A549 (cell line): ENCODE measurements around the gene GINS3. TPM values are rescaled to one million over a fixed set of nuclear protein-coding genes. Genes with fewer than 3 reads are reported as not detected.
"Not testable (repeated sequence)": the region's sequence is repeated elsewhere in the genome, so short reads cannot be mapped to it uniquely, and the experiment has no call there.

ENCODE experiments used
- ATAC-seq, 2 experiments: fragments of 200-7000 bp in 1 of 2; fragments of >200 bp in 1 of 2; cut with Nextera tagmentation in 1 of 2; cut with Tn5 transposase in 1 of 2; 3 replicates each; pipeline versions ENCODE4 v1.8.0 to v1.9.1; 2018 to 2020; ENCODE audit warnings: mild to moderate bottlenecking in 1 of 2, moderate library complexity in 1 of 2
- CTCF ChIA-PET: fragments of 300-600 bp; sonication (Branson Sonifier 250); formaldehyde crosslinking; extraction: SDS; loops from one replicate; lab custom pipeline; 2021; ENCODE audit warnings: antibody characterized with exemption, inconsistent platforms; lab: Yijun Ruan, JAX
- POLR2A ChIA-PET: fragments of 350-600 bp; formaldehyde crosslinking; extraction: SDS; loops from one replicate; lab custom pipeline; 2021; ENCODE audit warnings: antibody characterized with exemption, inconsistent platforms; lab: Yijun Ruan, JAX
- DNase-seq, 2 experiments: peaks; one replicate each; pipeline versions ENCODE4 v3.0.0 to v3.0.0-alpha.2; 2011 to 2016; ENCODE audit warnings: low read depth in 1 of 2, low spot score in 1 of 2
- FAIRE-seq: peaks from 2 replicates; lab custom pipeline; 2011; peaks lifted over from hg19 to GRCh38; lab: Jason Lieb, UNC
- H3K27ac ChIP-seq, 2 experiments: fragments of >200 bp; sonication (Bioruptor Twin); formaldehyde crosslinking; 3 replicates each; pipeline ENCODE4 v1.5.1; 2016 to 2017
- H3K4me1 ChIP-seq: fragments of >200 bp; sonication (Bioruptor Twin); formaldehyde crosslinking; 3 replicates; pipeline ENCODE4 v1.6.1; 2016
- H3K4me2 ChIP-seq: fragments of >200 bp; sonication (Bioruptor Twin); formaldehyde crosslinking; 3 replicates; pipeline ENCODE4 v1.6.1; 2016
- H3K4me3 ChIP-seq: fragments of >200 bp; sonication (Bioruptor Twin); formaldehyde crosslinking; 3 replicates; pipeline ENCODE4 v1.5.1; 2016
- H3K9me3 ChIP-seq: fragments of >200 bp; sonication (Bioruptor Twin); formaldehyde crosslinking; 3 replicates; pipeline ENCODE4 v1.6.1; 2016
- FOSB ChIP-seq: fragments of 250-450 bp; sonication (Bioruptor Pico); IDR thresholded peaks from 2 replicates; pipeline ENCODE4 v1.5.0; 2020; ENCODE audit warnings: mild to moderate bottlenecking, moderate library complexity
- FOXS1 ChIP-seq: fragments of 250-450 bp; sonication (Bioruptor Pico); IDR thresholded peaks from 2 replicates; pipeline ENCODE4 v1.5.0; 2020; ENCODE audit warnings: mild to moderate bottlenecking, moderate library complexity
- GATA3 ChIP-seq: IDR thresholded peaks from 2 replicates; pipeline ENCODE4 v1.6.1; 2012; ENCODE audit warnings: borderline replicate concordance
- HEYL ChIP-seq: fragments of 250-450 bp; sonication (Bioruptor Pico); IDR thresholded peaks from 2 replicates; pipeline ENCODE4 v1.8.0; 2021; ENCODE audit warnings: mild to moderate bottlenecking, moderate library complexity
- HOXA7 ChIP-seq: fragments of 250-450 bp; sonication (Bioruptor Pico); IDR thresholded peaks from 2 replicates; pipeline ENCODE4 v1.5.0; 2020; ENCODE audit warnings: mild to moderate bottlenecking, moderate library complexity
- HOXB13 ChIP-seq: fragments of 250-450 bp; sonication (Bioruptor Pico); IDR thresholded peaks from 2 replicates; pipeline ENCODE4 v1.5.0; 2020; ENCODE audit warnings: low read depth, mild to moderate bottlenecking, moderate library complexity
- JUNB ChIP-seq: fragments of >200 bp; sonication (Bioruptor Twin); formaldehyde crosslinking; IDR thresholded peaks from 2 replicates; pipeline ENCODE4 v1.6.1; 2016
- MAFK ChIP-seq: fragments of 450-650 bp; IDR thresholded peaks from 2 replicates; pipeline ENCODE4 v1.6.1; 2014; ENCODE audit not compliant: partially characterized antibody
- MAX ChIP-seq: IDR thresholded peaks from 2 replicates; pipeline ENCODE4 v1.6.1; 2012
- MAZ ChIP-seq: fragments of 150-350 bp; IDR thresholded peaks from 2 replicates; pipeline ENCODE4 v1.6.1; 2014; ENCODE audit warnings: antibody characterized with exemption, low read depth, low read length, borderline replicate concordance
- MYC ChIP-seq: IDR thresholded peaks from 2 replicates; pipeline ENCODE4 v1.6.1; 2012; ENCODE audit warnings: mild to moderate bottlenecking, inconsistent platforms, low read length, improper control_type of control experiment, borderline replicate concordance
- NFE2L2 ChIP-seq: fragments of 150-350 bp; conservative IDR thresholded peaks from 2 replicates; pipeline ENCODE4 v1.6.1; 2014; ENCODE audit warnings: low read length
- PHF8 ChIP-seq: fragments of 200-600 bp; sonication (generic); IDR thresholded peaks from 2 replicates; pipeline ENCODE4 v1.6.1; 2016; ENCODE audit warnings: low read depth, mild to moderate bottlenecking, antibody characterized with exemption, moderate library complexity, borderline replicate concordance
- POLR2AphosphoS2 ChIP-seq: conservative IDR thresholded peaks from 2 replicates; pipeline ENCODE4 v1.6.1; 2012; ENCODE audit warnings: low read length, improper control_type of control experiment, inconsistent platforms
- RARB ChIP-seq: fragments of 250-450 bp; sonication (Bioruptor Pico); IDR thresholded peaks from 2 replicates; pipeline ENCODE4 v1.8.0; 2021; ENCODE audit warnings: mild to moderate bottlenecking, moderate library complexity
- RNF2 ChIP-seq: fragments of 200-600 bp; sonication (generic); IDR thresholded peaks from 2 replicates; pipeline ENCODE4 v1.6.1; 2016; ENCODE audit warnings: low read depth, mild to moderate bottlenecking, antibody characterized with exemption, moderate library complexity, borderline replicate concordance
- ZC3H11A ChIP-seq: fragments of 450-650 bp; IDR thresholded peaks from 2 replicates; pipeline ENCODE4 v1.6.1; 2014; ENCODE audit warnings: antibody characterized with exemption, mild to moderate bottlenecking
- WGBS: methylation state at CpG from one replicate; pipeline ENCODE4 v1.1.6; 2017; ENCODE audit errors: missing lambda C conversion rate; 5-methylcytosine and 5-hydroxymethylcytosine counted together
- polyA plus RNA-seq, 4 experiments: library from polyadenylated mRNA; depleted of rRNA in 3 of 4; stranded (reverse); fragments of >200 nt; fragmentation: RNase III in 1 of 4; extraction: RNeasy Plus Mini Kit Qiagen cat#74134 plus additional on column Dnase treatment in 1 of 4; gene quantifications; 2 replicates in 3 of 4; 3 replicates in 1 of 4; pipeline ENCODE4 v1.2.3, GENCODE V29; 2011 to 2017
- TF ChIP-seq, protein P1 (sequence below): fragments of 250-450 bp; sonication (Bioruptor Pico); IDR thresholded peaks from 2 replicates; pipeline ENCODE4 v1.5.0; 2021; ENCODE audit warnings: mild to moderate bottlenecking, moderate library complexity, borderline replicate concordance
- TF ChIP-seq, protein P2 (sequence below): fragments of 200-600 bp; sonication (generic); IDR thresholded peaks from 2 replicates; pipeline ENCODE4 v1.6.1; 2016; ENCODE audit warnings: antibody characterized with exemption, mild to moderate bottlenecking, moderate library complexity

The GINS3 gene
- polyA plus RNA-seq, 2 of the 4 experiments (the other 2 are of a cell fraction), result 19.7 to 21.0 TPM

- DNase-seq (peak in 1 of 2 experiments; percentile 46), ATAC-seq (peak; percentile 64 to 76)
- ChIA-PET POLR2A (no interaction called here), CTCF (interaction anchor here (3.6 kb wide), 1 partner anchor 88 kb away, joined by 14 read pairs; no protein-coding TSS in a partner anchor)
- H3K4me2 ChIP-seq, result peak overlapping the region; percentile 43
- H3K27ac ChIP-seq, result peak overlapping the region; percentile 24 to 44; a peak in 4 of 6 replicates
- H3K4me1 ChIP-seq, result peaks cover 21% of the 10 kb centered on the region
- H3K4me3 ChIP-seq, result no peak overlapping the region
- TF ChIP-seq, protein P1, sequence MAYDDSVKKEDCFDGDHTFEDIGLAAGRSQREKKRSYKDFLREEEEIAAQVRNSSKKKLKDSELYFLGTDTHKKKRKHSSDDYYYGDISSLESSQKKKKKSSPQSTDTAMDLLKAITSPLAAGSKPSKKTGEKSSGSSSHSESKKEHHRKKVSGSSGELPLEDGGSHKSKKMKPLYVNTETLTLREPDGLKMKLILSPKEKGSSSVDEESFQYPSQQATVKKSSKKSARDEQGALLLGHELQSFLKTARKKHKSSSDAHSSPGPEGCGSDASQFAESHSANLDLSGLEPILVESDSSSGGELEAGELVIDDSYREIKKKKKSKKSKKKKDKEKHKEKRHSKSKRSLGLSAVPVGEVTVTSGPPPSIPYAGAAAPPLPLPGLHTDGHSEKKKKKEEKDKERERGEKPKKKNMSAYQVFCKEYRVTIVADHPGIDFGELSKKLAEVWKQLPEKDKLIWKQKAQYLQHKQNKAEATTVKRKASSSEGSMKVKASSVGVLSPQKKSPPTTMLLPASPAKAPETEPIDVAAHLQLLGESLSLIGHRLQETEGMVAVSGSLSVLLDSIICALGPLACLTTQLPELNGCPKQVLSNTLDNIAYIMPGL (CRISPR knock-in tag), result no peak
- TF ChIP-seq MAX (0 out of 2 replicates have a peak, but pooled peaks have one; percentile 38), RARB (CRISPR knock-in tag) (no peak)
- TF ChIP-seq, all 56 proteins: peak for 1
- no peaks in the 10 kb centered on the region for H3K9me3 ChIP-seq
- 21% methylated on average over 1 of the region's 1 CpG for WGBS
- peak; percentile 59 for FAIRE-seq
Measured at GRCh38 chr16:58399718-58400633, 7.7 kb downstream of the GINS3 start.

DNA sequence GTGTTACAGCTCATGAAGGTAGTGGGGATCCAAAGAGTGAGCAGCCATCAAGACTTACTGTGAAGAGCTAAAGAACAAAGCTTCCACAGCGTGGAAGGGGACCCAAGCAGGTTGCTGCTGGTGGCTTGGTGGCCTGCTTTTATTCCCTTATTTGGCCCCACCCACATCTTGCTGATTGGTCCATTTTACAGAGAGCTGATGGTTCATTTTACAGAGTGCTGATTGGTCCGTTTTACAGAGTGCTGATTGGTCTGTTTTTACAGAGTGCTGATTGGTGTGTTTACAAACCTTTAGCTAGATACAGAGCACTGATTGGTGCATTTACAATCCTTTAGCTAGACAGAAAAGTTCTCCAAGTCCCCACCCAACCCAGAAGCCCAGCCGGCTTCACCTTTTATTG is 9.0 kb downstream of the GINS3 start:
- DNase-seq, FAIRE-seq, POLR2A ChIA-PET, ATAC-seq, H3K9me3 ChIP-seq, H3K4me2 ChIP-seq, H3K4me3 ChIP-seq, H3K27ac ChIP-seq: not testable (repeated sequence)
- CTCF ChIA-PET, result interaction anchor here (1.2 to 3.6 kb wide), 2 partner anchors 51 to 86 kb away, joined by 3 to 14 read pairs; no protein-coding TSS in a partner anchor
- WGBS, result 97% methylated on average over 3 of the region's 3 CpGs
- peaks cover 21% of the 10 kb centered on the region for H3K4me1 ChIP-seq
- peak; percentile 61 for TF ChIP-seq MAFK
- TF ChIP-seq, all 56 proteins: peak for 1; not testable (repeated sequence) for 55

GRCh38 chr16:58402796-58403195 is 10.5 kb downstream of the GINS3 start:
- Histone ChIP-seq H3K27ac (no peak overlapping the region), H3K4me2 (no peak overlapping the region)
- ATAC-seq (no peak), DNase-seq (no peak)
- no peak for TF ChIP-seq POLR2AphosphoS2
- no peak for TF ChIP-seq MAZ
- no peak for TF ChIP-seq GATA3
- no peak for TF ChIP-seq RNF2
- TF ChIP-seq HOXA7 (CRISPR knock-in tag), result no peak
- TF ChIP-seq NFE2L2, result no peak
- no peak for TF ChIP-seq HEYL (CRISPR knock-in tag)
- no peak for TF ChIP-seq PHF8
- TF ChIP-seq, protein P2, sequence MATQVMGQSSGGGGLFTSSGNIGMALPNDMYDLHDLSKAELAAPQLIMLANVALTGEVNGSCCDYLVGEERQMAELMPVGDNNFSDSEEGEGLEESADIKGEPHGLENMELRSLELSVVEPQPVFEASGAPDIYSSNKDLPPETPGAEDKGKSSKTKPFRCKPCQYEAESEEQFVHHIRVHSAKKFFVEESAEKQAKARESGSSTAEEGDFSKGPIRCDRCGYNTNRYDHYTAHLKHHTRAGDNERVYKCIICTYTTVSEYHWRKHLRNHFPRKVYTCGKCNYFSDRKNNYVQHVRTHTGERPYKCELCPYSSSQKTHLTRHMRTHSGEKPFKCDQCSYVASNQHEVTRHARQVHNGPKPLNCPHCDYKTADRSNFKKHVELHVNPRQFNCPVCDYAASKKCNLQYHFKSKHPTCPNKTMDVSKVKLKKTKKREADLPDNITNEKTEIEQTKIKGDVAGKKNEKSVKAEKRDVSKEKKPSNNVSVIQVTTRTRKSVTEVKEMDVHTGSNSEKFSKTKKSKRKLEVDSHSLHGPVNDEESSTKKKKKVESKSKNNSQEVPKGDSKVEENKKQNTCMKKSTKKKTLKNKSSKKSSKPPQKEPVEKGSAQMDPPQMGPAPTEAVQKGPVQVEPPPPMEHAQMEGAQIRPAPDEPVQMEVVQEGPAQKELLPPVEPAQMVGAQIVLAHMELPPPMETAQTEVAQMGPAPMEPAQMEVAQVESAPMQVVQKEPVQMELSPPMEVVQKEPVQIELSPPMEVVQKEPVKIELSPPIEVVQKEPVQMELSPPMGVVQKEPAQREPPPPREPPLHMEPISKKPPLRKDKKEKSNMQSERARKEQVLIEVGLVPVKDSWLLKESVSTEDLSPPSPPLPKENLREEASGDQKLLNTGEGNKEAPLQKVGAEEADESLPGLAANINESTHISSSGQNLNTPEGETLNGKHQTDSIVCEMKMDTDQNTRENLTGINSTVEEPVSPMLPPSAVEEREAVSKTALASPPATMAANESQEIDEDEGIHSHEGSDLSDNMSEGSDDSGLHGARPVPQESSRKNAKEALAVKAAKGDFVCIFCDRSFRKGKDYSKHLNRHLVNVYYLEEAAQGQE, result no peak
- TF ChIP-seq HOXB13 (CRISPR knock-in tag), result no peak
- no peak for TF ChIP-seq ZC3H11A
- no peak for TF ChIP-seq FOSB (CRISPR knock-in tag)
- TF ChIP-seq MYC, result no peak
- TF ChIP-seq MAX, result no peak
- no peak for TF ChIP-seq FOXS1
- TF ChIP-seq JUNB, result no peak
- TF ChIP-seq RARB (CRISPR knock-in tag), result no peak
- TF ChIP-seq, protein P1 (CRISPR knock-in tag), result no peak
- TF ChIP-seq, all 56 proteins: peak for 0
- WGBS, result 90% methylated on average over 7 of the region's 7 CpGs
- ChIA-PET CTCF (interaction anchor here (0.6 to 3.6 kb wide), 4 partner anchors 9 to 295 kb away, joined by 3 to 14 read pairs (median 4); no protein-coding TSS in a partner anchor), POLR2A (no interaction called here)
- no peak for FAIRE-seq
- H3K9me3 ChIP-seq, result no peaks in the 10 kb centered on the region
- H3K4me3 ChIP-seq, result no peak overlapping the region
- H3K4me1 ChIP-seq, result peaks cover 21% of the 10 kb centered on the region
